ENCODE results near the gene GHRHR.

GHRHR gene

DNA sequence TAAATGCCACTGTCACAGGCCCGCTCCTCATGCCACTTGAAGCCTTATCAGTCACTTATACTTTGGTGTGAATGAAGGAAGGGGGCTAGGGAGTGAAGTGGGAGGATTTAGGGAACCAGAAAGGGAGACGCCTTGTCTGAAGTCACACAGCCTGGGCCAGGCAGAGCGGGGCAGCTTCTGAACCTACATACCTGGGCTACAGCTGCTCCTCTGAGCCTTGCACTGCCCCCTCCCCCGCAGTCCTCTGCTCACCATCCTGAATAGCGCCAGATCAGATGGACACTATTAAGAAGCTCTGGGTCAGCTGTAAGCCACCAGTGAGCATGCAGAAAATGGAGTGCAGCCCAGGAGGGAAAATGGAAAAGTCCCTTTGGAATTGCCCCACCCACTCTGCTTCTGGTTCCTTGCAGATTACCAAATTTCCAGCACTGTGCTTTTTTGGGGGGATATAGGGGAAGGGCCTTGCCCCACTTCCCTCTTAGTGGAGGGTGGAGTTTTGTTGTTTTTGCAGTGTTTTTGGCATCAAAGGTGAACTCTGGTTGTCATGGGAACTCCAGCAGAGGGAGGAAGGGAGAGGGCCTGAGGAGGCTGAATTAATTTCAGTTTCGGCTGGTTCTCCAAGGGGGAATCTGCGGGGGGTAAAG is 53.4 kb downstream of the GHRHR start:
- no peak for DNase-seq

DNA sequence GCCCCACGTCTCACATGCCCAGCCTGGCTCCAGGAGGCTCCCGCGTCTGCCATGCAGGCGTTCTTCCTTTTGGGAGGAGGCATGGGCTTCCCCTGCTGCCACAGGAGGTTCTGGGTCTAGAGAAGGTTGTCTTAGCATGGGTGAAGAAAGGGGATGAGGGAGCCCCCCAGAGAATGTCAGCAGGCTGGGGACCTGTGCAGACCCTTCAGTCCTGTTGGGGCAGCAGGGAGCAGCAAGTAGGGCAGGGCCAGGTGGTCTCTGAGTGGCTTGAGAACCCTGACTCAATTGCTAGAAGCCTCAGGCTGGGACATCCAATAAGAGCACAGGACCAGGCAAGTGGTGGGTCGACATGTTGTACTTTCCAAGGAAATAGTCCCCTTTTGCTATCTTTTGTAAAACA is 54.0 kb downstream of the GHRHR start:
- no peak for DNase-seq

DNA sequence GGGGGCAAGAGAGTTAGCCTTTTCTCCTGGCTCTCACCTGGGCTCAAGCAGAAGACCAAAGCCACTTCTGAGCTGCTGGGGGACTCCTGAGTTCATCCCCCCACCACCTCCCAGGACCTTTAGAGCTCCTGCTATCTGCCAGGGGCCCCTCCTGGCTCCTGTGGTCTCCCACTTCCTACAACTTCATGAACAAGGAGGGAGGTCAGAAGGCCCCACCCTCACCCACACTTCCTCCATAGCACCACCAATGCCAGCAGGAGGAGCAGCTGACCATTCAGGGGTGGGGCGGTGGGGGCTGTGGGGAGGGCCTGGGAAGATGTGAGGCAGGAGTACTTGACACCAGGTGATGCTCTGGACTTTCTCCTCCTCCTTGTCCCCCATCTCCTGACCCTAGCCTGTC is 55.8 kb downstream of the GHRHR start:
- no peak for DNase-seq

DNA sequence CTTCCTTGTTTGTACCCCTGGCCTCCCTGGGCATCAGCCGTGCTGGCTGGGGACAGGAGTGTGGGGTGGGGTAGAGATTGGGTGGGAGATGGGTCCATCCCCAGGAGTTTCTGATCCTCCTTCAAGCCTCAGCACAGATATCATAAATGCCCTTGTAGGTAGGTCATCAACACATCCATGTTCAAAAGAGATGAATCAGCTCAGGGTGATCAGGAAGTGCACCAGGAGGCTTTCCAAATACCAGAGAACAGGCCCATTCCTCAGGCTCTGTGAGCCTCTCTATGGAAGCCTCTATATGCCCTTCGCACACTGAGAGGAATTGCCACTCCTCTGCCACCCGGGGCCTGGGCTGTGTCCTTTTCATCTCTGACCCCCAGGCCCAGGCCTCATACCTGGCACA is 56.4 kb downstream of the GHRHR start:
- DNase-seq: no peak

DNA sequence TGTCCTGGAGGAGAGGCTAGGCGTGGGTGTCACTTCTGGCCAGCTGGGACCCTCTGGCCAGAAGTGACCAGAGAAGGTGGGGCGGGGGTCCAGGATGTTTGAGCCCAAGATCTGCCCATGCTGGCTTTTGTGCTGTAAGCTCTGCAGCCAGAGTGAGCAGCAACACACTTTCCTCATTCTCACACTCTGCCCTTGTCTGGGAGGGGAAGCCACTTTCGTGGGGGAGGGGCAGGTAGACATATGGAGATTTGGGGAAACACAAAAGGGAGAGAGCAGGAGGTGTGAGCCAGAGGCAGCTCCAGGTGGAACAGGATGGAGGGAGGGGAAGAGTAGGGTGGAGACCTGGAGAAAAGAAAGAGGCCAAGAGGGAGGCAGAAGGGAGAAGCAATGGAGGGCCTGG is 56.9 kb downstream of the GHRHR start:
- no peak for DNase-seq

DNA sequence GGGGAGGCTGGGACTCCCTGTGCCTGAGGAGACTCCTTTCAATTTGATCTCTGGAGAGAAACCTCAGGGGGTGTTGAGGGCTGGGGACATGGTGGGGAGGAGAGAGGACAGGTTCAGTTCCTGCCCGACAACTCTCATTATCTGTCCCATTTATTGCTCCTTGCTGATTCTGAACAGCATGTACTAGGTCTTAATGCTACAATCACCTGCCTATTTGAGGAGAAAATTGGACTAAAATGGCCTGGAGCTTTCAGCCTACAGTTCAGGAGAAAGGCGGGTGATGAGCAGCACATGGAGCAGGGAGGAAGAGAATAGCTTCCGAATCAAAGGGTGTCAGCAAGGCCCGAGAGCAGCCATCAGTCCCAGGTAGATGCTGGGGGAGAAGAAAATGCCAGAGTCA is 58.4 kb downstream of the GHRHR start:
- DNase-seq: no peak

DNA sequence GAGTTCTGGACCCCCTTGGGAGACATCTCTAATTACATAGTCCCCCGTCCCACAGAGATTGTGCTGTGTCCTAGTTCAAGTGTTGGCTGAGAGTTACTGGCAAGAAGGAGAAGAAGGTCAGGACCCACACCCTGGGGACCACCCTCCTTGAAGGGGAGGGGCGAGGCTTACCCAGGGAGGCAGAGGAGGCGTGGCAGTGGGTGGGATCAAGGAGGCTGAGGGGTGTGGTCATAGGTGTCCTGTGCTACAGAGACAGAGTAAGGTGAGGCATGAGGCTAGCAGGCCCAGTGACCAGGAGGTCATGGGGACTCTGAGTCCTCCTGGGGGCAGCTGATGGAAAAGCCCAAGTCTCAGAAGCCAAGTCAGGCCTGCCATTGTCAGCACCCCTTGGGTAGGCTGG is 59.0 kb downstream of the GHRHR start:
- DNase-seq: no peak

DNA sequence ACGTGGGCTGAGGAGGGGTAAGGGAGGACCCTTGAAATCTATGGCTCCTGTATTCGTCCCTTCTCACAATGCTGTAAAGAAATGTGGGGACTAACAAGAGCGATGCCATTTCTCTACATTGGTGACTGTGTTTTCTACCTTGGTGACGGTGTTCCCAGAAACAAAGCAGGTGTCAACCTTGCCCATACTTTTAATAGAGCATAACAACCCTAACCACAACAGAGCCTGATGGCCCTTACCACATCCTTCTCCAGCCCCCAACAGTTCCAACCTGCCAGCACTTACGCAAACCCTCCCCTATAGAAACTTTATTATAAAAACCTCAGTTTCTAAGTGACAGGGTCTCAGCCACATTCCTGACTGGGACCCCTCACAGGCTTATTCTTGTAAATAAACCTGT is 60.1 kb downstream of the GHRHR start:
- DNase-seq: no peak

DNA sequence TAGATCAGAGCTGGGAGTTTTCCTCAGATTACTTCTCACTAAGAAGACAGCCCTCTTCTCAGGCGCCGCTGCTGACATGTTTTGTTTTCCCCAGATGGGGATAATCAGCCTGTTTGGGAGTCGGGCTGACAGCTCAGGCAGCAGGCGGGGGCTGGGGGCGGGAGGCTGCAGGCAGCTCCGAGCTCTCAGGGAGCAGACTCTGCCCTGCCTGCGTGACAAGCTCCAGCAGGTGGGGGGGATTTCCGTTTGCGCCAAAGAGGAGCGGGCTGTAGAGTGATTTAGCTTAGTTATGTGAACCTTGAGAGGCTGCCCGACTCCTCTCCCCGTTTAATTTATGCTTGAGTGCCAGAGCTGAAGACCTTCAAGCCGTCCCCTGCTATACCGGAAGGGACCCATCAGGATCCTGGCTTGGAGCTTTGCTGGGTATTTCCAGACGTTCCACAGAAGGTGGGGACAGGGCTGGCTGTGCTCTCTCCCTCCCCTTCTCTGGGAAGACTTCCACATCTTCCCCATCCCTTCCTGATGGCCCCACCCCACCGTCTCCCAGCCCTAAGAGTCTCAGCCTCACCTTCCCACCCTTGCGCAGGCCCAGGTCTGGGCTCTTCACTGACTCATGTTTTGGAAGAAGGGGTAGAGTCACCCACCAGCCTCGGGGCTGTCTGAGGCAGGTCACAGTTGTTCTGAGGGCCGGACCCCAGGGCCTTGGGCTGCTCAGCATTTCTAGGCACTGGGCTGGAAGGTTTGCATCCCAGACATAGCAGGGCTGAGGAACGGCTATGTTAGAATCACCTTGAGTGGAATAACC is 63.6 kb downstream of the GHRHR start:
- no peak for DNase-seq

DNA sequence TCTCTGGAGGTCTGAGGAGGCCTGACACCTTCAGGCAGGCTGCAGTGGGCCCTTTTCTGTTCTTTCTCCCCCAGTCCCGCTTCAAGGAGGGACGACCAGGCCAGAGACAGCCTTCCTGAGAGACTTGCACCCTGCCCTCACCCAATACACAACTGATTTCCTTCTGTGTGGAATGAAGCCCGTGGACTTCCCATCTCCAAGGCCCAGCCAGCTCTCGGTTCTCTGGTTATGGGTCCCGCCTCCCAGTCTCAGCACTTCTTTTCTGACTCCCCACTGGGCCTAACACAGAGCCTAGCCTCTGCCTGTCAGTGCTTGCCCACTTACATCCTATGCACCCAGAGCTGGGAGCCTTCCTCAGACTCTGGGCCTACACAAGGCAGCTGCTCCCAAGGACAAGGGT is 64.3 kb downstream of the GHRHR start:
- no peak for DNase-seq

DNA sequence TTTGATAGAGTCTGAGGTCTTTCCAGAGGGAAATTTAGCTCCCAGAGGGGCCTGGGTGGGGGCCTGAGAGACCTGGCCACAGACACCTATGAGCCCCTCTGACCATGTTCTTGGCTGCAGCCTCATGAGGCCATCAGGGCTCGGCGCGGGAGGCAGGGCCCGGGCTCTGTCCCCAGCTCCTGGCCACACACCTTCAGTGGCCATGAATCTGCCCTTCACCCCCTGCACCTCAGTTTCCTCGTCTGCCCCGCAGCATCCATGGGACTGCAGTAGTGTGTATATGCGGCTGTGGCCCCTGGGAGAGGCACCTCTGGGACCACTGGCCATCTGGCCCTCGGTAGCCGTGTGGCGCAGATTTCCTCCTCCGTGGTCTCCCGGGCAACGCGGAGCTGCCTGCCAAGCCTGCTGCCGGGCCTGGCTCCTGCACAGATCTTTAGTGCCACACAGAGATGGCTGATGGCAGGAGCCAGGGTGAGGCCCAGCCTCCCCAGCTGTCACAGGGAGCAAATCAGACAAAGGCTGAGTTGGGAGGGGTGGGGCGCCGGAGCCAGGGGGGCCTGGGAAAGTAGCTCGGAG is 64.8 kb downstream of the GHRHR start:
- no peak for DNase-seq
